GM12873 (cell line): ENCODE results near the gene CEP83.

Source experiments
- CTCF ChIP-seq: IDR thresholded peaks from 2 replicates; pipeline ENCODE4 v1.5.1; 2012; ENCODE audit warnings: low read depth, mild to moderate bottlenecking, moderate library complexity, low read length, control low read depth; ENCODE audit not compliant: insufficient read depth; ENCODE audit errors: missing control alignments

The CEP83 gene

GRCh38 chr12:94271351-94271750, 188.3 kb downstream of the CEP83 start:
- no peak for TF ChIP-seq CTCF

DNA sequence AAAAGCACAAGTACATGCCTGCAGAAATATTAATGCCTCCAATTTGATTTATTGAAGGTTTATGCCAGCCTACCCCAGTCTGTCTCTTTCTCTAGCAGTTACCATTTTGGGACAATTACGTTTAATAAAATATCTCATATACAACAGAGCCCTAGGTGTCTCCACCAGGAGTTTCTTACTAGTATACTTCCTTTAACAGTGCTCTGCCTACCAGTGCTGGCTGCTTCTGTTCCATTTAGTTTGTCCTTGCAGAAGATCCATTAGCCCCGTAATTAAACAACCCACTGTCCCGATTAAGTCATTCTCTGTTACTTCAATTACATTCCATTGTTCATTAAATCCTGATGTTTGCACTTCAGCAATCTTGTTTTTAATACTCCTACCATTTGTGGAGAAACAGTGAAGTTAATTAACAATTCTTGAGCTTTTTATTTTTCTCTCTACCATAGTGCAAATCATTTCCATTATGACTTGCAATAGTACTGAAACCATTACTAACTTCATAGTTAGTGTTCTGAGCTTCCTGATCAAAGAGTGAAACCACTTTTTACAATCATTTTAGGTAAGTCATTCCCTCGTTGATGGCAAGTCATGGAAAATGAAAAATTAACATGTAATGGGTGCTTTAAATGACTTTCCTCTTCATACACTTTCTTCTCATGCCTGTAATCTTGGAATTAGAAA, 190.2 kb downstream of the CEP83 start:
- no peak for TF ChIP-seq CTCF

- TF ChIP-seq CTCF: no peak
Observed at GRCh38 chr12:94267921-94268471, 191.7 kb downstream of the CEP83 start.

DNA sequence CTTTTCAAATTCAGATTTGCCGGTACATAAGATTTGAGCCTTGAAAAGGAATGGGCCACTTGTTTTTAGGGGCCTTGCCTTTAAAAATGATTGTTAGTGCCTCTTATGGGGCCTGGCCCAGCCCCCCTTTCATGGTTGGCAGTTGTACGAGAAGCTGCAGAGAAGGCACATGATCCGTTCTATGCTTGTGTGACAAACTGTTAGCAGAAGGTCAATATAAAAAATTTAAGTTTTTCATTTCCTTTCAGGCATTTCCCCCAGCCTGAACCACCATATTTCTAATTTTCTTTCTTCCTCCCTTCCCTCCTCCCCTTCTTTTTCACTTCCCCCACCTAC, 192.2 kb downstream of the CEP83 start:
- TF ChIP-seq CTCF: no peak

DNA sequence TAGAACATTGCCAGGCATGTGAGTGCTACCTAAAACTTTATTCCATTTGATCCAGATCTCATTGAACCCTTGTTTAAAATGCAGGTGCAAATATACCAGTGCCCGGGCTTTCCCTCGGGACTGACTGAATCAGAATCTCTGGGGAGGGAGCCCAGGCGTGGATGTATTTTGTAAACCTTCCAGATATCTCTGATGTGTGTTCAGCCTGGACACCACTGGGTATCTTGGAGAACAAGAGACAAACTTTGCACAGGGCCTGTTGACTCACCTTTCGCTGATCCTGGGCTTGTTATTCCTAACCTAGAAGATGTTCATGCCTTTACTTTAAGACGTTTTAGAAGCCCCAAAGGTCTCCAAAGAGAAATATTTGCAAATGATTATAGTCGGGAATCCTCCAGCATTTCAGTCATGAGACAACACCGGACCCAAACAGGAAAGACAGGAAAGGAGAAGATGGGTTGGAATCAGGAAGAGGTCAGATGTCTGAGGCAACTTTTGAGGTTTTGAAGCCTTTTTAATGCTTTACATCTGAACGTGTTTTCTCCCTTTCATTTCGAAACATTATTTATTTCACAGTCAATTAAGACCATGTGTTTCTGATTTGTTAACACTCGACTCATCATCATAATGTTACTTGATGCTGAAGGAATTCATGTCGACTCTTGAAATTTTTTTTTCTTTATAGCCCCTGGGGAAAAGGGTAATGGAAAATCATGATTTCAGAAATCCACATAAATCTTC, 192.7 kb downstream of the CEP83 start:
- TF ChIP-seq CTCF: no peak

DNA sequence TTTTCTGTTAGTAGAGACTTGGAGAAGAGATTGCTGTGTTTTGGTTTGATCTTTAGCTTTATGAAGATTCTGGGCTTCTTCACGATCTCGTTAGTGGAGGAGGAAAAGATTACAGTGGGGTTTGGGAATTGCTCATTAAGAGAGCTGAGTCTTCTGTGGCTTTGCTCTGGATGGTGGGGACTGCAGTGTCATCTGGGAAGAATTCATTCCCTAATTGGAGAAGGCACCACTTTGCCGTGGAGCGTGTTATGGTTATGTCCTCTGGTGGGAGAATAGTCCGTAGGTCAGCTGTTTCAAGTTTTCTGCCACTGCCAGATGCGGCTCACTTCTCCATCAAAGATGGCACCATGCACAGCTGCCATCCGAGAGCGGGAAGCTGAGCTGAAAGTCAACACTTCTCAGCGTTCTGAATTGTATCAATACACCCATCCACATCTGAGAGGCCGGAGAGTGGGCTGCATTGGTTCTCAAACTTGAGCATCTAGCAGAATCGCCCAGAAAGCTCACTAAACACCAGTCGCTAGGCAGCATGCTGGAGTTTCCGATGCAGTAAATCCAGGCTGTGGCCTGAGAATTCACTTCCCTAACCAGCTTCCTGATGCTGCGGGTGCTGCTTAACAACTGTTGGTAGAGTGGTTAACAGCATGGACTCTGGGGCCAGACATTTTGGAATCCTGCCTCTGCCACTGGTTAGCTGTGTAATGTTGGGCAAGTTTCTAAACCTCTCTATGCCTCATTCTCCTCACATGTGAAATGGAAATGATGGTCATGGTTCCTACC, 193.5 kb downstream of the CEP83 start:
- no peak for TF ChIP-seq CTCF

- TF ChIP-seq CTCF: no peak
Observed at GRCh38 chr12:94265539-94265938, 194.1 kb downstream of the CEP83 start.
